Loucy (cell line): Measurements from ENCODE around the gene PGM2.

Source experiments
- H2AFZ ChIP-seq: fragments of 200-600 bp; sonication (generic); 2 replicates; pipeline ENCODE4 v1.6.0; 2016; ENCODE audit warnings: antibody characterized with exemption, mild to moderate bottlenecking, low read length, moderate library complexity
- H3F3A ChIP-seq: fragments of 200-600 bp; 2 replicates; pipeline ENCODE4 v1.6.0; 2016; ENCODE audit warnings: antibody characterized with exemption, low read depth, mild to moderate bottlenecking
- H3K27me3 ChIP-seq: fragments of 200-600 bp; sonication (generic); 2 replicates; pipeline ENCODE4 v1.6.1; 2014; ENCODE audit warnings: low read length, mild to moderate bottlenecking; ENCODE audit not compliant: insufficient read depth, poor library complexity, severe bottlenecking
- H3K36me3 ChIP-seq: fragments of 200-600 bp; sonication (generic); 2 replicates; pipeline ENCODE4 v1.6.1; 2016; ENCODE audit warnings: low read length; ENCODE audit not compliant: insufficient read depth
- H3K4me1 ChIP-seq: fragments of 200-600 bp; sonication (generic); 2 replicates; pipeline ENCODE4 v1.5.1; 2014; ENCODE audit warnings: low read length, mild to moderate bottlenecking; ENCODE audit not compliant: insufficient read depth, poor library complexity, severe bottlenecking
- H3K4me2 ChIP-seq: fragments of 200-600 bp; sonication (generic); 2 replicates; pipeline ENCODE4 v1.6.0; 2014; ENCODE audit warnings: antibody characterized with exemption, low read length, low read depth, mild to moderate bottlenecking; ENCODE audit not compliant: poor library complexity, severe bottlenecking
- H3K4me3 ChIP-seq: fragments of 200-600 bp; sonication (generic); 2 replicates; pipeline ENCODE4 v1.5.1; 2014; ENCODE audit warnings: low read length, mild to moderate bottlenecking, mixed read lengths; ENCODE audit not compliant: poor library complexity, severe bottlenecking
- H3K79me2 ChIP-seq: fragments of 200-600 bp; sonication (generic); 2 replicates; pipeline ENCODE4 v1.6.1; 2014; ENCODE audit warnings: low read length; ENCODE audit not compliant: insufficient read depth
- H3K9ac ChIP-seq: fragments of 200-600 bp; sonication (generic); 2 replicates; pipeline ENCODE4 v1.6.0; 2014; ENCODE audit warnings: mild to moderate bottlenecking, low read depth, low read length, moderate library complexity; ENCODE audit not compliant: poor library complexity, severe bottlenecking
- H3K9me2 ChIP-seq: fragments of 200-600 bp; sonication (generic); replicated peaks from 2 replicates; pipeline ENCODE4 v1.6.1; 2016; ENCODE audit warnings: low read depth, low read length, mixed read lengths
- H3K9me3 ChIP-seq: fragments of 200-600 bp; sonication (generic); 2 replicates; pipeline ENCODE4 v1.6.1; 2014; ENCODE audit warnings: mild to moderate bottlenecking, antibody characterized with exemption, low read length, low read depth; ENCODE audit not compliant: insufficient read depth
- H4K20me1 ChIP-seq: fragments of 200-600 bp; sonication (generic); 2 replicates; pipeline ENCODE4 v1.6.0; 2014; ENCODE audit warnings: antibody characterized with exemption, low read length, mild to moderate bottlenecking; ENCODE audit not compliant: insufficient read depth, poor library complexity, severe bottlenecking
- EZH2phosphoT487 ChIP-seq: fragments of 200-600 bp; IDR thresholded peaks from 2 replicates; pipeline ENCODE4 v1.6.1; 2018; ENCODE audit warnings: antibody characterized with exemption, mild to moderate bottlenecking, moderate library complexity, borderline replicate concordance
- TF ChIP-seq, protein P1 (sequence below): fragments of 200-600 bp; sonication (generic); conservative IDR thresholded peaks from 2 replicates; pipeline ENCODE4 v1.5.1; 2014; ENCODE audit warnings: mild to moderate bottlenecking, antibody characterized with exemption, low read length

PGM2 gene

DNA sequence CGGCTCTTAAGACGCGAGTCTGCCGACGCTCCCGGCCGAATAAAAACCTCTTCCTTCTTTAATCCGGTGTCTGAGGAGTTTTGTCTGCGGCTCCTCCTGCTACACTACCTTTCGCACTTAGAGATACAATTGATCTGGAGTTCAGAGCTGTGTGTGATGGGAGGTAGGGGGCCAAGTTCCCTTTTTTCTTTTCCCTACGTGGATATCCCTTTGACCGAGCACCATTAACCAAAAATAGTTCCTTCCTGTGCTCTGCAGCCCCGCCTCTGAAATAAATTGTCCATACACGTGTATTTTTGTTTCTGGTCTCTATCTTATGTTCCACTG is 555 bp upstream of the PGM2 start:
- H3K36me3 ChIP-seq, result no peaks in the 10 kb centered on the region
- H2AFZ ChIP-seq, result peak overlapping the region; percentile 93
- TF ChIP-seq, protein P1, sequence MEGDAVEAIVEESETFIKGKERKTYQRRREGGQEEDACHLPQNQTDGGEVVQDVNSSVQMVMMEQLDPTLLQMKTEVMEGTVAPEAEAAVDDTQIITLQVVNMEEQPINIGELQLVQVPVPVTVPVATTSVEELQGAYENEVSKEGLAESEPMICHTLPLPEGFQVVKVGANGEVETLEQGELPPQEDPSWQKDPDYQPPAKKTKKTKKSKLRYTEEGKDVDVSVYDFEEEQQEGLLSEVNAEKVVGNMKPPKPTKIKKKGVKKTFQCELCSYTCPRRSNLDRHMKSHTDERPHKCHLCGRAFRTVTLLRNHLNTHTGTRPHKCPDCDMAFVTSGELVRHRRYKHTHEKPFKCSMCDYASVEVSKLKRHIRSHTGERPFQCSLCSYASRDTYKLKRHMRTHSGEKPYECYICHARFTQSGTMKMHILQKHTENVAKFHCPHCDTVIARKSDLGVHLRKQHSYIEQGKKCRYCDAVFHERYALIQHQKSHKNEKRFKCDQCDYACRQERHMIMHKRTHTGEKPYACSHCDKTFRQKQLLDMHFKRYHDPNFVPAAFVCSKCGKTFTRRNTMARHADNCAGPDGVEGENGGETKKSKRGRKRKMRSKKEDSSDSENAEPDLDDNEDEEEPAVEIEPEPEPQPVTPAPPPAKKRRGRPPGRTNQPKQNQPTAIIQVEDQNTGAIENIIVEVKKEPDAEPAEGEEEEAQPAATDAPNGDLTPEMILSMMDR, result no peak
- no peak for TF ChIP-seq EZH2phosphoT487
- H3K27me3 ChIP-seq, result no peaks in the 10 kb centered on the region
- peak overlapping the region; percentile 93 for H3K9ac ChIP-seq
- H4K20me1 ChIP-seq, result peaks cover 7% of the 10 kb centered on the region
- H3K4me2 ChIP-seq, result peak overlapping the region; percentile 86
- H3K79me2 ChIP-seq, result peaks cover 43% of the 10 kb centered on the region
- H3K4me1 ChIP-seq, result peaks cover 35% of the 10 kb centered on the region
- H3F3A ChIP-seq, result no peaks in the 10 kb centered on the region
- peak overlapping the region; percentile 96 for H3K4me3 ChIP-seq
- H3K9me2 ChIP-seq, result no peaks in the 10 kb centered on the region
- H3K9me3 ChIP-seq, result no peaks in the 10 kb centered on the region

DNA sequence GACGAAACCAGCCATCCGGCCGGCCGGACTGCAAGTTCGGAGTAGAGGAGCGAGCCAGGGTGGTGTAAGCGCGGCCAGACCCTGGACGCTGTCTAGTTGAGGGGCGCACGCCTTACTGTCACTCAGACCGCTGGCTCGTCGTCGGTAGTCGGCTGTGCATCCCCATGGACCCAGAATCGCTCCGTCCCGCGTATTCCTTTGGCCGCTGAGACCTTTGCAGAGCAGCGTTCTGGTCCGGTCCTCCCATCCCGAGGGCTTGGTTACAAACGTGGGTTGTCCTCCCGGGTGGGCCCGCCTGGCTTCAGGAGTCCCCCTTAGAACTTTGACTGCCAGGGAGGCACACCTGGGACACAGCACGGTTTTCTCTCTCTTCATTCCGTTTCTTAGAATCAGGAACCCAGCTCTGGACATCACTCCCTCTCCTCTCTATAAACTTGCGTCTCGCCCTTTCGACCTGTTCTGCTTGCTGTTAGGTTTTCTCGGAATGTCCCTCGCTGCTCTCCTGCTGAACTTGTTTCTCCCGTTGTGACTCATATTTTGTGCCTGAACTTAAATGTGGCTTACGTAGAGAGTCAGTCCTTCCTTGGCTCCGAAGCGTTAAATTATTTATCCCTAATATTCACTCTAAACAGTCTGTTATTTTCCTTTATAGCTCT is 672 bp downstream of the PGM2 start:
- Histone ChIP-seq H3K9me2 (no peaks in the 10 kb centered on the region), H2AFZ (peak overlapping the region; percentile 74; the same call in 1 of the 2 replicates), H3K4me3 (peak overlapping the region; percentile 96), H3K79me2 (peaks cover 53% of the 10 kb centered on the region), H3F3A (no peaks in the 10 kb centered on the region), H3K36me3 (peaks cover 9% of the 10 kb centered on the region; the same call in 1 of the 2 replicates), H3K4me1 (peaks cover 43% of the 10 kb centered on the region), H3K9me3 (no peaks in the 10 kb centered on the region), H3K4me2 (peak overlapping the region; percentile 86), H3K27me3 (no peaks in the 10 kb centered on the region), H3K9ac (peak overlapping the region; percentile 93), H4K20me1 (peaks cover 7% of the 10 kb centered on the region)
- TF ChIP-seq EZH2phosphoT487, result no peak
- TF ChIP-seq, protein P1, result no peak

DNA sequence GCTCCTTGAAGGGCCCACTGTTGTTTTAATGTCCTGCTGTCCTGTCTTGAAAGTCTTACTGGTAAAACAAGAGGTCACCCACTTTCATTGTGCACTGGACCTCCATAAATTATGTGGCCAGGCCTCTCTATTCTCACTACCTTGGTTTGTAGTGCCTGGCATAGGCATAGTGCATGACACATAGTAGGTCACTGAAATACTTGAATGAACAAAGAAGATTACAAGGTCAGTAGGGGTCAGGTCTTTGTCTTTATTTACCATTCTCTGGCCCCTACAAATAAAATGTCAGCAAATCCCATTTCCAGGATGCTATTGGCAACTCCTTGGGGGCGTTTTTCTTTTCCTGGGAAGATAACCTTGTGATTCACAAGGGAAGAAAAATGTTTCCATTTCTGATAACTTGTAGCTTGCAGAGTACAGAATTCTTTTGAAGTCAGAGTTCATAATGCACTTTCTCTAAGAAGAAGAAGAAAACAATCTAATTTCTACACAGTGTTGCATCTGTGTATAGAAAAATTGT is 1.4 kb downstream of the PGM2 start:
- Histone ChIP-seq H3K9me2 (no peaks in the 10 kb centered on the region), H4K20me1 (peaks cover 7% of the 10 kb centered on the region), H3K79me2 (peaks cover 60% of the 10 kb centered on the region), H3K4me3 (peak overlapping the region; percentile 96), H3K4me1 (peaks cover 48% of the 10 kb centered on the region), H3K9ac (peak overlapping the region; percentile 93), H3K36me3 (peaks cover 9% of the 10 kb centered on the region; the same call in 1 of the 2 replicates), H3K4me2 (peak overlapping the region; percentile 86), H3K9me3 (no peaks in the 10 kb centered on the region), H2AFZ (no peak overlapping the region), H3F3A (no peaks in the 10 kb centered on the region), H3K27me3 (no peaks in the 10 kb centered on the region)
- TF ChIP-seq, protein P1, result no peak
